Urinary bladder (tissue), 4 donors: Measurements from ENCODE around the gene MT2A. TPM values are rescaled to one million over a fixed set of nuclear protein-coding genes. Genes with fewer than 3 reads are reported as not detected.

Experiments used
- DNase-seq: peaks from one replicate; pipeline ENCODE4 v3.0.0-alpha.2; 2015; ENCODE audit errors: extremely low spot score
- H3K27ac ChIP-seq: one replicate; pipeline ENCODE4 v1.5.1; 2013; ENCODE audit warnings: low read depth, mild to moderate bottlenecking, moderate library complexity
- H3K36me3 ChIP-seq: one replicate; pipeline ENCODE4 v1.6.1; 2013; ENCODE audit warnings: mild to moderate bottlenecking, moderate library complexity; ENCODE audit not compliant: insufficient read depth
- H3K4me1 ChIP-seq: one replicate; pipeline ENCODE4 v1.6.1; 2013; ENCODE audit warnings: mild to moderate bottlenecking, moderate library complexity; ENCODE audit not compliant: insufficient read depth
- H3K4me3 ChIP-seq: one replicate; pipeline ENCODE4 v1.5.1; 2013; ENCODE audit warnings: low read depth, low read length
- WGBS: extraction: QIAGEN DNeasy Blood & Tissue Kit; methylation state at CpG from one replicate; pipeline ENCODE4 v1.1.7; 2013; 5-methylcytosine and 5-hydroxymethylcytosine counted together
- polyA plus RNA-seq: library from polyadenylated mRNA; stranded (reverse); fragments of 200-250 nt; gene quantifications from one replicate; pipeline ENCODE4 v1.2.3, GENCODE V29; 2013
- total RNA-seq: library from RNA; depleted of rRNA; stranded (reverse); fragments of >200 nt; gene quantifications from one replicate; pipeline ENCODE4 v1.2.3, GENCODE V29; 2014
- donor health status: healthy with polysubstance abuse.
- donor health status: healthy.

MT2A gene
- total and polyA plus RNA-seq, 2 donors, result 8.2 to 890 TPM

DNA sequence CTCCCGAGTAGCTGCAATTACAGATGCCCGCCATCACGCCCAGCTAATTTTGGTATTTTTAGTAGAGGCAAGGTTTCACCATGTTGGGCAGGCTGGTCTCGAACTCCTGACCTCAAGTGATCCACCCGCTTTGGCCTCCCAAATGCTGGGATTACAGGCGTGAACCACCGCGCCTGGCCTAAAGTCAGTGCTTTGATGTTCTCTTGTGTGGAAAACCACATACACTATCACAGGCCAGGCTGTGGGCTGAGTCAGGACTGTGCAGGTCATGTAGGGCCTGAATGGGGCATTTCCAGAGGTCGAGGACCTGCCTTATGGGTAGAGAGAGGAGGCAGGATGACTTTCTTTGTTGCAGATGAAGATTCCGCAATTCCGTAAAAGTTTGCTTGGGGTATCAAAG is 24.1 kb upstream of the MT2A start:
- no peak for DNase-seq
- Histone ChIP-seq H3K4me3 (no peak overlapping the region), H3K4me1 (peaks cover 2% of the 10 kb centered on the region), H3K27ac (no peak overlapping the region), H3K36me3 (no peaks in the 10 kb centered on the region)
- 95% methylated on average over 11 of the region's 11 CpGs for WGBS

DNA sequence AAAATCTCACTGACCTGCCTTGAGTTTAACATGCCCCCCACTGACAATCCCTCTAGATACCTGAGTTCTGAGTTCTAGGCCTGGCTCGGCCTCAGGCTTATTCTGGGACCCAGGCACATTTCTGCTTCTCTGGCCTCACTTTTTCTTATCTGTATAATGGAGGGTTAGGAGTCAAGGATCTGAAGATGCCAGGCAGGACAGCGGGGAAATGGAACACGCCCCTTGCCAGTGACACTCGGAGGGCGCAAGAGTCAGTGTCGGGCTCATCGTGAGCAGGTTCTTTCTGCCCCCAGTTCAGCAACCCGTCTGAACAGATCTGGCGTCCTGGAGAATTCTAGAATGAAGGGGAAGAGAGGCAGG is 19.6 kb upstream of the MT2A start:
- no peaks in the 10 kb centered on the region for H3K36me3 ChIP-seq
- no peak for DNase-seq
- no peak overlapping the region for H3K27ac ChIP-seq
- peaks cover 2% of the 10 kb centered on the region for H3K4me1 ChIP-seq
- 42% methylated on average over 9 of the region's 9 CpGs for WGBS
- H3K4me3 ChIP-seq, result peak overlapping the region; percentile 48

DNA sequence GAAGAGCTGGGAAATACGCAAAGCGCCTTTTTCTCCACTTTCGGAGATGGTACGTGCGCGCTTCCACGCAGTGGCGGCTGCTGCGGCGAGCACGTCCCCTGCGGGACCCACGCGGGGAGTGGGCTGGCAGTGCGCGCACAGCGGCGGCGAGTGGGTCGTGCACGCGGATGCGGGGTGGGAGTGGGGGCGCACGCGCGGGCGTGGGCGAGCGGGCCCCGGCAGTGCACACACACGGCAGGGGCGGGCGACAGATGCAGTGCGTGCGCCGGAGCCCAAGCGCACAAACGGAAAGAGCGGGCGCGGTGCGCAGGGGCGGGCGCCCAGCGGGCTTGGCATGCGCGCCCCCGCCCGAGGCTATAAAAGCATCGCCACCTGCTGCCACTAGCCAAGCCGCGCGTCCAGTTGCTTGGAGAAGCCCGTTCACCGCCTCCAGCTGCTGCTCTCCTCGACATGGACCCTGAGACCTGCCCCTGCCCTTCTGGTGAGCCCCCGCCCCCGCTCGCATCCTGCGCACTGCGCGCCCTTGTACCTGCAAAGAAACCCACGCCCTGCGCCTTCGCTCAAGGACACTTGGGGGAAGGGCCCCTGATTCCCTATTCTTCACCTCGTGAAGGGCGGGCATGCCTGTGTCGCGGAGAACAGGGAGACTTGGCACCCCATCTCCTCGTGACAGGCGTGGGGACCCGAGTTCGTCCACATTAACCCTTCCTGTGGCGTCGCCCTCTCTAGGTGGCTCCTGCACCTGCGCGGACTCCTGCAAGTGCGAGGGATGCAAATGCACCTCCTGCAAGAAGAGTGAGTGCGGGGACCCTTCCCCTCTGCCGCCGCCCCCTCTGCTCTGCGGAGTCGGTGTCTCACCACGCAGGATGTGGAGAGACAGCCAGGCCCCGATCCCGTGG is 19.0 kb upstream of the MT2A start, which contains the start of gene MT3:
Gene MT3 (plus strand): TSS at position 388 of the 899 bp plus-strand sequence. CDS start 63 bp downstream, at position 451.
- H3K27ac ChIP-seq, result no peak within 1 kb of the TSS
- peaks cover 2% of the 10 kb centered on the region for H3K4me1 ChIP-seq
- no peak for DNase-seq
- H3K4me3 ChIP-seq, result peak within 1 kb of the TSS; percentile 48
- H3K36me3 ChIP-seq, result no peaks in the 10 kb centered on the region
- WGBS, result 7% methylated on average over 87 of the region's 87 CpGs

DNA sequence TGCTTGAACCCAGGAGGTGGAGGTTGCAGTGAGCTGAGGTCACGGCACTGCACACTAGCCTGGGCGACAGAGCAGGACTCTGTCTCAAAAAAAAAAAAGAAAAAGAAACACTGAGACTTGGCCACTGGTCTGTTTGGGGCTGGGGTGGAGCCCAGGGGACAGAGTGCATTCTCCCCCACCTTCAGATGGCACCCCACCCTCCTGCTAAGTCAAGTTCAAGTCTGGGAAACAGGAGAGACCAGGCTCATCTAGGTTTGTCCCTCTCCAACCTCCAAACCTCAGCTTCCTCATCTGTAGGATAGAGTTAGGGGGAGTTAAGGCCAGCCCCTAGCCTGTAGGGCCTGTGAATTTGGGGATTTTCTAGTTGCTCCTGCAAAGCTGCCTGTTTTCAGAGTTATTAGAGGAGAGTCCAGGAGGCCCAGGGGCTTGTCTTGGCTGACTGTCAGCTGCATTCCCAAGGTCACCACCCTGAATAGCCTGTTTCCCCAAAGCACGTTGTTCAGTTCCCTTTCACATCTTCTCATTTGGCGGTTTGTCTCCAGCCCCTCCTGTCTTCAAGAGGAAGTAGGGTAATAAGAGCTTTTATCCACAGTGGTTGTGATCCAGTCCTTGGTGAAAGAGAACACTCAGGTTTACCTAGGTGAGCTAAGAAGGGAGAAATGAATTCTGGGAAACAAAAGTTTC is 16.9 kb upstream of the MT2A start:
- Histone ChIP-seq H3K27ac (no peak overlapping the region), H3K4me1 (peaks cover 2% of the 10 kb centered on the region), H3K4me3 (no peak overlapping the region), H3K36me3 (no peaks in the 10 kb centered on the region)
- WGBS, result 63% methylated on average over 4 of the region's 4 CpGs
- DNase-seq, result no peak

DNA sequence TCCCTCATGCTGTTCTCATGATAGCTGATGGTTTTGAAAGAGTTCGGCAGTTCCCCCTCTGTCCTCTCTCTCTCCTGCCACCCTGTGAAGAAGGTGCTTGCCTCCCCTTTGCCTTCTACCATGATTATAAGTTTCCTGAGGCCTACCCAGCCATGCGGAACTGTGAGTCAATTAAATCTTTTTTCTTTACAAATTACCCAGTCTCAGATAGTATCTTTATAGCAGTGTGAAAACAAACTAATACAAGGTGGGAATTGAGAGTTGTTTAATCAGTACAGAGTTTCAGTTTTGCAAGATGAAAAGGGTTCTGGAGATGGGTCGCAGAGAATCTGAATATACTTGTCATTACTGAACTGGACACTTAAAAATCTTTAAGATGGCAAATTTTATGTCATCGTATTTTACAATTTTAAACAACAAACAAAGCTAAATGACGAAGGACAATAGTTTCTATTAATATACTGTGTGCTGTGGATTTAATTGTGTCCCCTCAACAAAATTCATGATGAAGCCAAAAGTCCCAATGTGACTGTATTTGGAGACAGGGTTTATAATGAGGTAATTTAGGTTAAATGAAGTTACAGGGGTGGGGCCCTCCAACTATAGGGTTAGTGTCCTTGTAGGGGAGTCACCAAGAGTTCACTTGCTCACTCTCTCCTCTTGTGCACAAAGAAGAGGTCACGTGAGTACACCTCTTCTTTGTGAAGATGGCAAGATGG is 14.7 kb upstream of the MT2A start:
- WGBS, result 90% methylated on average over 6 of the region's 6 CpGs
- Histone ChIP-seq H3K27ac (no peak overlapping the region), H3K4me1 (peaks cover 2% of the 10 kb centered on the region)

DNA sequence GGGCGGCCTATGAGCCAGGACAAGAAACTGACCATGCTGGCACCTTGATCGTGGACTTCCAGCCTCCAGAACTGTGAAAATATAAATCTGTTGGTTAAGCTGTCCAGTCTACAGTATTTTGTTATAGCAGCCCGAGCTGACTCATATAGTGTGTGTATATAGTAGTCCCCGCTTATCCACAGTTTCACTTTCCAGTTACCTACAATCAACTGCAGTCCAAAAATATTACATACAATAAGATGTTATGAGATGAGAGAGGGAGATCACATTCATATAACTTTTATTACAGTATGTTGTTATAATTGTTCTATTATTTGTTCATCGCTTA is 14.1 kb upstream of the MT2A start:
- no peaks in the 10 kb centered on the region for H3K36me3 ChIP-seq
- no peak for DNase-seq
- H3K4me3 ChIP-seq, result no peak overlapping the region
- no peak overlapping the region for H3K27ac ChIP-seq
- no peaks in the 10 kb centered on the region for H3K4me1 ChIP-seq
- WGBS, result 84% methylated on average over 5 of the region's 5 CpGs

More for the DNA sequence above, 14.7 kb upstream of the MT2A start:
- Histone ChIP-seq H3K4me3 (no peak overlapping the region), H3K36me3 (no peaks in the 10 kb centered on the region)
- no peak for DNase-seq

DNA sequence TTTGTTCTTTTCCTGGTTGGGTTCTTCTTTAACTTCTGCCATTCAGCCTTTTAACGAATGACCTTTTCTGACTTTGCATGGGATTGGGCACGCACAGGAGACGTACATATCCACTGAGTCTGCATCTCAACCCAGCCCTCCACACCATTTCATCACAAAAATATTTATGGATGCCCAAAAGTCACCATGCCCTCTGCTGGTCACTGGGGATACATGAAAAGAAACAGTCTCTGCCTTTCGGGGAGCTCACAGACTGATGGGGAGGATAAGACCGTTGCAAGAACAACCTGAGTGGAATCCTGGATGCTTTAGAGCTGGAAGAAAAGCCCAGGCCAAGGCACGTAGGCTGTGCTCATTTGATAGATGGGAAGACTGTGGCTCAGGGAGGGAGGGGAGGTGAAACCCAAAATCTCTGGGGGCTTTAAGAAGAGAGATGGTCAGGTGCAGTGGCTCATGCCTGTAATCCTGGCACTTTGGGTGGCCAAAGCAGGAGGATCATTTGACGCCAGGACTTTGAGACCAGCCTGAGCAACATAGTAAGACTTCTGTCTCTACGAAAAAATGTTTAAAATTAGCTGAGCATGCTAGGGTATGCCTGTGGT is 7.9 kb upstream of the MT2A start:
- Histone ChIP-seq H3K36me3 (no peaks in the 10 kb centered on the region), H3K4me3 (no peak overlapping the region), H3K27ac (no peak overlapping the region), H3K4me1 (no peaks in the 10 kb centered on the region)
- 33% methylated on average over 8 of the region's 8 CpGs for WGBS
- no peak for DNase-seq

DNA sequence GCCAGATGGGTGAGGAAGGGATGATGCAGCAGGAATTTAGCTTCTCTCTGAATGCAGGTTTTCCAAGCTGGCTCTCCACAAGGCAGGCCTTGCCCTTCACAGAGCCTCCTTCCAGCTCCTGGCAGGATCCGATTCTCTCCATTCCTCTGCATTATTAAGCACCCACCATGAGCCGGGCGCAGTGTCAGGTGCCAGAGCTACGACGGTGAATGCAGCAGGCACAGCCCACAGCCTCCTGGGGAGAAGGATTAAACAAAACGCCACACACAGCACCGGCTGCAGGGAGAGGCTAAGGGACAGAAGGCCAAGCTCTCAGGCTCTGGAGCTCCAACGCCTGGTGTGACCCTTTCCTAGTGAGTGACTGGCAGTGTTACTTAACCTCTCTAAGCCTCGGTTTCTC is 7.1 kb upstream of the MT2A start:
- H3K4me3 ChIP-seq, result no peak overlapping the region
- no peaks in the 10 kb centered on the region for H3K36me3 ChIP-seq
- H3K27ac ChIP-seq, result no peak overlapping the region
- WGBS, result 68% methylated on average over 9 of the region's 9 CpGs
- H3K4me1 ChIP-seq, result no peaks in the 10 kb centered on the region
- no peak for DNase-seq

DNA sequence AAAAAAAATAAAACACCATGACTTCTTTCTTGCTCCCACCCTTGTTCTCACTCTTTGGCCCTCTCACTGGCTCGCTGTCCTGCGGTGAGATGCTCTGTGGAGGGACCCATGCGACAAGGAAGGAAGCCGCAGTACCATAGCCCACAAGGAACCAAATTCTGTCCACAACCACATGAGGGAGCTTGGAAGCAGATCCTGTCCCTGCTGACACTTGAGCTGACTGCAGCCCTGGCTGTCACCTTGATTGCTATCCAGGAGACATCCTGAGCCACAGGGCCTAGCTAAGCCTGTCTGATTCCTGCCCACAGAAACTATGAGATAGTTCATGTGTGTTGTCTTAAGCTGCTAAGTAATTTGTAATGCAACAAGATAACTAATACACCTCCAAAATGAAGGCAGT is 4.8 kb upstream of the MT2A start:
- no peaks in the 10 kb centered on the region for H3K4me1 ChIP-seq
- H3K27ac ChIP-seq, result no peak overlapping the region
- 68% methylated on average over 4 of the region's 4 CpGs for WGBS
- no peak for DNase-seq
- no peak overlapping the region for H3K4me3 ChIP-seq
- no peaks in the 10 kb centered on the region for H3K36me3 ChIP-seq

DNA sequence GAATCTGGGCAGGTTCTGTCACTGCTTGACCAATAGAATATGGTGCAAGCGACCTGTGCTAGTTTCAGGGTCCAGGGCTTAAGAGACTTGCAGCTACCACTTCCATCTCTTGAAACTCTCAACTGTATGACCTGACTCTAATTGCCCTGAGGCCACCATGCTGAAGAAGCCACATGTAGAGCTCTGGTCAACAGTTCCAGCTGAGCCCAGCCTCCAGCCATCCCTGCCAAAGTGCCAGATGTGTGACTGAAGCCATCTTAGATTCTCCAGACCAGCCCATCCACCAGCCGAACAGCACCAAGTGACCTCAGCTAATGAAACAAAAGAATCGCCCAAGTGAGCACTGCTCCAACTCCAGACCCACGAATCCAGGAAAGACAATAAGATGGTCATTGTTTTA is 3.4 kb upstream of the MT2A start:
- WGBS, result 90% methylated on average over 4 of the region's 4 CpGs
- Histone ChIP-seq H3K4me3 (no peak overlapping the region), H3K4me1 (no peaks in the 10 kb centered on the region), H3K36me3 (no peaks in the 10 kb centered on the region), H3K27ac (no peak overlapping the region)
- no peak for DNase-seq

DNA sequence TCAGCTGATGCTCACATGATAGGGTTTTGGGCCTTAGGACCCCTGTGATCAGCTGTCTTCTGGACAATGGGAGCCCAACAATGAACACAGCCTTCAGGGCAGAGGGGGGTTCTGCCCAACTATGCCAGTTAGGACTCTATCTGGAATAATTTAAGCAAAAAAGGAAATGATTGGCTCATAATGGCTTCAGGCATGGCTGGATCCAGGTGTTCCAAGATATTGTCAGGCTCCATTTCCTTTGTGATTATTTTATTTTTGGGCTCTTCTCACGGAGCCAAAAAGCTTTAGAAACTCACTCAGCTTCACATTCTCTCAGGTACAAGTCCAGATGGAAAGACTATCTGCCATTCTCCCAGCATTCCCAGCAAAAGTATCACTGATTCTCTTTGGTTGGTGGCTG is 2.9 kb upstream of the MT2A start:
- H3K36me3 ChIP-seq, result no peaks in the 10 kb centered on the region
- no peaks in the 10 kb centered on the region for H3K4me1 ChIP-seq
- WGBS, result 86% methylated on average over 1 of the region's 1 CpG
- DNase-seq, result no peak
- H3K4me3 ChIP-seq, result no peak overlapping the region
- peak overlapping the region; percentile 49 for H3K27ac ChIP-seq

DNA sequence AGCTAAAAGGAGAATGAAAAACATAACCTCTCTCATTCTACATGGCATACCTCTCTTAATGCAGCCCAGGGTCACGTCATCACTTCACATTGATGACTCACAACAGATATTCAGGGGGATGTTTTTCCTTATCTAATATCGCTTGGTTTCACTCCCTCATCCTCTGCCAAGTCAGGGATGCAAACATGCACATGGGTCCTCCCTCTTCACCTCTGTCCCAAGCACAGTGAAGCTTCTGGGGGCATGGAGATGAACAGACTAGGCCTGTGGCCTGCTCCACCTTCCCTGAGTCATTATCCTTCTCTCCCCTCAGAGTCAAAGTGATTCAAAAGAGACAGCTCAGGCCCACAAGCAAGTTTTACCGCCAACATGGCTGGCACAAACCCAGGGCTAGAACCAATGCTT is 2.3 kb upstream of the MT2A start:
- Histone ChIP-seq H3K4me3 (no peak overlapping the region), H3K36me3 (no peaks in the 10 kb centered on the region), H3K27ac (peak overlapping the region; percentile 49), H3K4me1 (no peaks in the 10 kb centered on the region)
- DNase-seq, result no peak
- WGBS, result 33% methylated on average over 3 of the region's 3 CpGs

DNA sequence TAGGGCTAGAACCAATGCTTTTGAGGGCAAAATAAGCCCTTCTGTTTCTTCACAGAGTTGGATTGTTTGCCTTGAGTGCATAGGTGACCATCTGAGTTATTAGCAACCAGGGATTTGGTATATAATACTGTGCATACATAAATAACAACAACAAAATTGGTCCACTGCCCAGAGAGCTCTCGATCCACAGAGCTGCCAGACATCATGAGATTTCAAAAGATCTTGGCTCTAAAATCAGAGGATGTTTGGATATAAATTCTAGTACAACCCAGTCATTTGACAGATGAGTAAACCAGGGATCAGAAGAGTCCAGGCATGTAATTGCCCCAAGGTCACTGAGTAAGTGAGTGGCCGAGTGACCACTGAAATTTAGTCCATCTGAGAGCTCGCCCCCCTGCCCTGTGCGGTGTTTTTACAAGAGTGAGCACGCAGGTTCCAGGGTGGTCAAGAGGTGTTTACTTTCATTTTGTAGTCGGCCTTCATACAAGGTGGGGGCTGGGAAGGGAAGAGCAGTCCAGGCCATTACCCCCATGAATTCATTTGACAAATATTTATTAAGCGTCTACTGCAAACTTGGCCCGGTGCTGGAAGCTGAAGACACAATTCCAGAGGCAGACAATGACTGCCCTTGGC is 1.8 kb upstream of the MT2A start:
- DNase-seq, result no peak

More for the DNA sequence above, 1.8 kb upstream of the MT2A start:
- WGBS, result 24% methylated on average over 8 of the region's 8 CpGs
- Histone ChIP-seq H3K4me3 (no peak overlapping the region), H3K27ac (peak overlapping the region; percentile 76), H3K36me3 (no peaks in the 10 kb centered on the region), H3K4me1 (no peaks in the 10 kb centered on the region)
